ENCODE results near the gene ZC3H11A. TPM values are rescaled to one million over a fixed set of nuclear protein-coding genes. Genes with fewer than 3 reads are reported as not detected.
"Not testable (repeated sequence)": the region's sequence is repeated elsewhere in the genome, so short reads cannot be mapped to it uniquely, and the experiment has no call there.

ZC3H11A gene
- total and polyA plus RNA-seq, 2 of the 13 experiments (the other 11 are each of a cell fraction or from before 2014, with no cell fraction given), result 56.9 to 59.7 TPM

GRCh38 chr1:203751618-203752361 is 43.6 kb upstream of the ZC3H11A start:
- DNase-seq (ENCODE audit: low spot score); H3K4me1 ChIP-seq (ENCODE audit: insufficient read depth, low read length); H3K9me3 ChIP-seq (ENCODE audit: low read length); intact Hi-C loops (cut with micrococcal nuclease; ENCODE audit: unreplicated experiment); BruUV-seq (replicated peaks); H3K4me3 ChIP-seq (replicated peaks in 1 of 3; ENCODE audit: insufficient read depth in 1 of 3, low read depth in 2 of 3, low read length in 3 of 3); CTCF ChIA-PET (ENCODE audit: low intra/inter-chr PET ratio, low total read pairs); ATAC-seq; H3K79me2 ChIP-seq (ENCODE audit: insufficient read depth, low read length); H3K4me2 ChIP-seq (ENCODE audit: low read depth, low read length); in situ Hi-C loops (cut with HindIII; ENCODE audit: extremely low pct_ligation_motif_present, low pct_unique_long_range_greater_than_20kb); H3K36me3 ChIP-seq (replicated peaks in 1 of 2; ENCODE audit: control insufficient read depth in 1 of 2, insufficient read depth in 2 of 2, low read length in 2 of 2); FAIRE-seq; H4K20me1 ChIP-seq (ENCODE audit: insufficient read depth, low read length); H3K9ac ChIP-seq (ENCODE audit: insufficient read depth, low read depth, low read length); H2AFZ ChIP-seq (ENCODE audit: low read length); H3K27me3 ChIP-seq (ENCODE audit: control insufficient read depth in 1 of 2, insufficient read depth in 2 of 2, low read length in 2 of 2); H3K27ac ChIP-seq (ENCODE audit: extremely low read length, insufficient read depth, low read length): not testable (repeated sequence)
- 41% methylated on average over 5 of the region's 5 CpGs for WGBS (ENCODE audit: low lambda C conversion rate)
- POLR2A ChIA-PET, result interaction anchor here (0.7 kb wide), 1 partner anchor 42 kb away, joined by 3 read pairs; no protein-coding TSS in a partner anchor

- no TSS peak for BruUV-seq (replicated peaks)
- intact Hi-C loops (cut with micrococcal nuclease; ENCODE audit: unreplicated experiment) (no loop called here), in situ Hi-C loops (cut with HindIII; ENCODE audit: extremely low pct_ligation_motif_present, low pct_unique_long_range_greater_than_20kb) (no loop called here)
- WGBS (ENCODE audit: low lambda C conversion rate), result 38% methylated on average over 4 of the region's 4 CpGs
- no peaks in the 10 kb centered on the region for H3K36me3 ChIP-seq (replicated peaks in 1 of 2; ENCODE audit: control insufficient read depth in 1 of 2, insufficient read depth in 2 of 2, low read length in 2 of 2)
- no peak overlapping the region for H3K4me3 ChIP-seq (replicated peaks in 1 of 3; ENCODE audit: insufficient read depth in 1 of 3, low read depth in 2 of 3, low read length in 3 of 3)
- no peaks in the 10 kb centered on the region for H3K79me2 ChIP-seq (ENCODE audit: insufficient read depth, low read length)
- FAIRE-seq (no peak), ATAC-seq (no peak), DNase-seq (ENCODE audit: low spot score) (no peak)
- no peaks in the 10 kb centered on the region for H3K9me3 ChIP-seq (ENCODE audit: low read length)
- H3K27me3 ChIP-seq (ENCODE audit: control insufficient read depth in 1 of 2, insufficient read depth in 2 of 2, low read length in 2 of 2), result no peaks in the 10 kb centered on the region
- no peak overlapping the region for H3K27ac ChIP-seq (ENCODE audit: extremely low read length, insufficient read depth, low read length)
- ChIA-PET CTCF (ENCODE audit: low intra/inter-chr PET ratio, low total read pairs) (no interaction called here), POLR2A (no interaction called here)
- H3K9ac ChIP-seq (ENCODE audit: insufficient read depth, low read depth, low read length), result no peak overlapping the region
- H3K4me1 ChIP-seq (ENCODE audit: insufficient read depth, low read length), result no peaks in the 10 kb centered on the region
- H3K4me2 ChIP-seq (ENCODE audit: low read depth, low read length), result no peak overlapping the region
- H2AFZ ChIP-seq (ENCODE audit: low read length), result no peak overlapping the region
- H4K20me1 ChIP-seq (ENCODE audit: insufficient read depth, low read length), result no peaks in the 10 kb centered on the region
- TF ChIP-seq ZNF83 (CRISPR knock-in tag; IDR thresholded peaks at IDR 0.05; ENCODE audit: borderline replicate concordance) (no peak), RORA (CRISPR knock-in tag; IDR thresholded peaks at IDR 0.05) (no peak), SCMH1 (CRISPR knock-in tag; IDR thresholded peaks at IDR 0.05; ENCODE audit: borderline replicate concordance) (no peak), ZNF563 (CRISPR knock-in tag; IDR thresholded peaks at IDR 0.05) (no peak), XRCC5 (optimal IDR thresholded peaks at IDR 0.05; ENCODE audit: low read length) (no peak), PAXIP1 (CRISPR knock-in tag; conservative IDR thresholded peaks at IDR 0.05) (no peak), MEF2D (CRISPR knock-in tag; IDR thresholded peaks at IDR 0.05) (no peak), ZNF121 (CRISPR knock-in tag; IDR thresholded peaks at IDR 0.05) (no peak), NBN (conservative IDR thresholded peaks at IDR 0.05) (no peak), ZNF510 (CRISPR knock-in tag; IDR thresholded peaks at IDR 0.05; ENCODE audit: low read depth) (no peak), SETDB1 (CRISPR knock-in tag; IDR thresholded peaks at IDR 0.05; ENCODE audit: borderline replicate concordance) (no peak), ZMAT3 (CRISPR knock-in tag; conservative IDR thresholded peaks at IDR 0.05) (no peak), ZBTB26 (CRISPR knock-in tag; IDR thresholded peaks at IDR 0.05; ENCODE audit: borderline replicate concordance) (no peak), REPIN1 (CRISPR knock-in tag; IDR thresholded peaks at IDR 0.05; ENCODE audit: borderline replicate concordance, low read depth) (no peak)
Observed at GRCh38 chr1:203754455-203754864, 41.0 kb upstream of the ZC3H11A start.
